ENCODE measurements around the gene PITX2. TPM values are rescaled to one million over a fixed set of nuclear protein-coding genes. Genes with fewer than 3 reads are reported as not detected.

Gene PITX2
- total and polyA plus RNA-seq, 8 donors: 0.09 to 0.16 TPM; not detected in 6

DNA sequence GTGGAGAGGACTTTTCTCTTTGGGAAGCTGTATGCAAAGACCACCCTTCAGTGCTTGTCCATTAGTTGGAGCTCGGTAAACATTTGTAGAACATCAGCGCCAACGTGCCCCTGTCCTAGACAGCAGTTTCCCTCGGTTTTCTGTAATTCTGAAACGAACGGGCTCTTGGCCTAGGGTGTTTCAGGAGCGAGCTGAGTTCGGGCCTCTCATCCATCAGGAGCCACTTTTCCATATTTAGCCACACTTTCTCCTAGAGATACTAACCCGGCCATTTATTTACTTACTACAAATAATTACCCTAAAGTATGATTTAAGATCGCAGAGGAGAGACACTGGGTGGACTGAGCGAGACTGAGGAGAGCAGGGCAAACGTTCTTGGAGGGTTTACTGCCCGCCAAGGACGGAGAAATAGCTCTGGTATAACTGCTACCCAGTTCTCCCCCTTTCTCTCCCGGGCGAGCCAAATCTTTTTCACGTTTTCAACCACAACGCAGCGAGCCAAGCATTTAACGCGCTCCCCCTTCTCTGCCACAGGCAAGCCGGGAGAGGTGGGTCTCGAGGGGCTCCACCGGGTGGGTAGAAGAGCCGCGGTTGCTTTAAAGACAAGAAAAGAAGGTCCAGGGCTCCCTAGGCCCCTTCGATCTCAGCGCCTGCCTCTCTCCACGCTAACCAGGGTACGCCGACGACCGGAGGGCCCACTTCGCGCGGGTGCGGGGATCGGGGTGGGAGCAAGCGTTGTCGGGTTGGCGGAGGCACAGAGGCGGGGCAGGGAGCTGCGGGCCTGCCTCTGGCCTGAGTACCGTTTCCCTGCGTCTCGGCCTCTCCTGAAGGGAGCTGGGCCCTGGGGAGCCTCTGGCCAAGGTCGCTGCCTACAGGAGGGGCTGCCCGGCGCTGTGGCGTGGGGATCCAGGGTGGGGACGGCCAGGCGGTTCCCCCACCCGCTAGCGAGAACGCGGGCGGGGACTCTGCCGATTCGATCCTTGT, 10.8 kb upstream of the PITX2 start:
- H3K4me3 ChIP-seq: no peak overlapping the region
- intact Hi-C loops (cut with DNase I): loop anchor here in 1 of 3 donors (10.0 kb wide), 2 partner anchors 651 to 991 kb away; no protein-coding TSS in a partner anchor
- ATAC-seq (no peak), FAIRE-seq (no peak), DNase-seq (peak in 1 of 6 donors; percentile 74)
- TF ChIP-seq, protein P1, sequence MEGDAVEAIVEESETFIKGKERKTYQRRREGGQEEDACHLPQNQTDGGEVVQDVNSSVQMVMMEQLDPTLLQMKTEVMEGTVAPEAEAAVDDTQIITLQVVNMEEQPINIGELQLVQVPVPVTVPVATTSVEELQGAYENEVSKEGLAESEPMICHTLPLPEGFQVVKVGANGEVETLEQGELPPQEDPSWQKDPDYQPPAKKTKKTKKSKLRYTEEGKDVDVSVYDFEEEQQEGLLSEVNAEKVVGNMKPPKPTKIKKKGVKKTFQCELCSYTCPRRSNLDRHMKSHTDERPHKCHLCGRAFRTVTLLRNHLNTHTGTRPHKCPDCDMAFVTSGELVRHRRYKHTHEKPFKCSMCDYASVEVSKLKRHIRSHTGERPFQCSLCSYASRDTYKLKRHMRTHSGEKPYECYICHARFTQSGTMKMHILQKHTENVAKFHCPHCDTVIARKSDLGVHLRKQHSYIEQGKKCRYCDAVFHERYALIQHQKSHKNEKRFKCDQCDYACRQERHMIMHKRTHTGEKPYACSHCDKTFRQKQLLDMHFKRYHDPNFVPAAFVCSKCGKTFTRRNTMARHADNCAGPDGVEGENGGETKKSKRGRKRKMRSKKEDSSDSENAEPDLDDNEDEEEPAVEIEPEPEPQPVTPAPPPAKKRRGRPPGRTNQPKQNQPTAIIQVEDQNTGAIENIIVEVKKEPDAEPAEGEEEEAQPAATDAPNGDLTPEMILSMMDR (IDR thresholded peaks at IDR 0.05): no peak
- 9 to 12% methylated on average over 55 to 59 of the region's 59 CpGs for WGBS, 2 donors
- no peak overlapping the region for H3K27ac ChIP-seq
- no peaks in the 10 kb centered on the region for H3K36me3 ChIP-seq
- H3K4me1 ChIP-seq: peaks cover 0 to 8% (median 6%) of the 10 kb centered on the region in 3 donors
- H3K27me3 ChIP-seq: peaks cover 5 to 81% (median 44%) of the 10 kb centered on the region in 4 donors
- no peaks in the 10 kb centered on the region for H3K9me3 ChIP-seq

DNA sequence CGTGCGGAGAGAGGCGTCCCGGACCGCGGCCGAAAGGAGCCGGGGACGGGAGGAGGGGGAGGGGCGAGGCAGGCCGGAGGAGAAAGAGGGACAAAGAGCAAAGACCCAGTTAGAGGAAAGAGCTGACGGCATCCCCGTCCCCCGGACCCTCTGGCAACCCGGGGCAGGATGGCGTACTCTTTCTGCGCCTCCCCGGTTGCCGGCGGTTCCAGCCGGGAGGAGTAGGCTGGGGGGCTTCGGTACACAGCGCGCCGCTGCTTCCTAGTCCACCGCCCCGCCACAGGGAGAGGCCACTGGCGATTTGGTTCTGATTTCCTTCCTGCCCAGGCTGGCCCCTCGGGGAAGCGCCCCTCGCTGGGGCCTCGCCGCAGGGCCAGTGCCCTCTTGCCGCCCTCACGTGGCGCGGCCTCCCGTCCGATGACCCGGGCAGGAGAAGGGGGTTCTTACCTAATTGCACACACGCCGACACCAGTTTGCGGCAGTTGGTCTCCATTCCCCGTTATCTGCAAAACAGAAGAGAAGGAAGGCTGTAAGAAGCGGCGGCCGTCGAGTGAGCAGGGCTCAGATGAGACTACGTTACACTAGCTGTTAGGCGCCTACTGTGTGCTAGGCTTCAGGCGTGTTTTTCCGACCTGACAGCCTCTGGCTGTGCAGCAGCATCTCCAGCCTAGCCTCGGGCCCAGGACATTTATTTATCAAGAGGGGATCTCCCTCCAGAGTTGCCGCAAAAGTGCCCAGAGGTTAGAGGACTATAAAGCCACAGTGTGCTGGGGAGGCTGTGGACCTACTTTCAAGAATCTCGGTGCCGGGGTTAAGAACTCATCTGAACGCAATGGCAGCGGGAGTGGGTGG, 9.9 kb upstream of the PITX2 start:
- WGBS, 2 donors: 6 to 10% methylated on average over 33 to 58 of the region's 58 CpGs
- TF ChIP-seq, protein P1 (IDR thresholded peaks at IDR 0.05): no peak
- peaks cover 5 to 77% (median 42%) of the 10 kb centered on the region in 4 donors for H3K27me3 ChIP-seq
- peak overlapping the region in 2 of 4 donors; percentile 26 to 32 for H3K4me3 ChIP-seq
- no peak overlapping the region for H3K27ac ChIP-seq
- FAIRE-seq (no peak), DNase-seq (no peak), ATAC-seq (no peak)
- intact Hi-C loops (cut with DNase I): loop anchor here in 1 of 3 donors (10.0 kb wide), 2 partner anchors 652 to 992 kb away; no protein-coding TSS in a partner anchor
- peaks cover 0 to 8% (median 6%) of the 10 kb centered on the region in 3 donors for H3K4me1 ChIP-seq
- H3K36me3 ChIP-seq: no peaks in the 10 kb centered on the region
- H3K9me3 ChIP-seq: no peaks in the 10 kb centered on the region

DNA sequence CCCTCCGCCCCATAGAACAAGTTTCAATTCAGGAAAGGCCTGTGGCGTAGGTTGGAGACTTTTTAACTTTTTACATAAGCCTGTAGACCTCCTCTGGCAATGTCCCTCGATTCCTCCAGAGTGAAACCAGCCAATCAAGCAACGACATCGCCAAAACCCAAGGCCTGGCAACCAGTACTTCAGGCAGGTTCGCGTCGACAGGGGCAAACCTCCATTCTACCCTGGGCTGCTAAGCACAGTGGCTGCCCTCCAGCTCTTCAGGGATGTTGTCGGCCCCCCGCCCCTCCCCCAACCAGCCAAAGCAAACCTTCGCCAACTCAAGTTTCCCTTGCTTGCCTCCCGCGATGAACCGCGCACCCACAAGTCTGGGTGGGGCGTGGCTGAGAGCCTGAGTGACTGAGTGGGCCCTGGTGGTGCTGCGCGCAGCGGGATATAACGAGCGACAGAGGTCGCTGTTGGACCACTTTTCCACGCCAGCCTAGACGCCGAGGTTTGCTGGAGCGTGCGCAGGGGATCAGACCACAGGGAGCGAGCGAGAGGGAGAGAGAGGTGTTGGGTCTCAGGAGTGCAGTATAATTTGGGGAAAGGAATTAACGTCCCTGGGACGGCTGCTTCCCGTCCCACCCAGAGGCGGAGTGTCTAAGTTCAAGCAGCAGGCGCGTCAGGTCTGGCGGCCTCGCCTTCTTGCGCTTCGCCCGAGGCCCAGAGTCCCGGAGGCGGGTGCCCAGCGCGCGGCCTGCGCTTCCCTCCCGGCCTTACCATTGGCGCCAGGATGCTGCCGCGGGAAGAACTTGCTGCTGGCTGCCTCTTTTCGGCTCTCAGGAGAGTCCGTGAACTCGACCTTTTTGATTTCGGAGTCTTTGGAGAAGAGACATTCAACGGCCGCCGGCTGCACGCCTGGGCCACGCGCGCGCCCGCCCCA, 9.0 kb upstream of the PITX2 start:
- H3K27me3 ChIP-seq: peaks cover 5 to 83% (median 45%) of the 10 kb centered on the region in 4 donors
- TF ChIP-seq, protein P1 (IDR thresholded peaks at IDR 0.05): peak; percentile 39 to 65 (median 50)
- intact Hi-C loops (cut with DNase I): loop anchor here in 1 of 3 donors (10.0 kb wide), 2 partner anchors 653 to 993 kb away; no protein-coding TSS in a partner anchor
- H3K9me3 ChIP-seq: no peaks in the 10 kb centered on the region
- ATAC-seq: peak; percentile 95 to 98 (median 97)
- no peak overlapping the region for H3K27ac ChIP-seq
- 4% methylated on average over 61 to 63 of the region's 63 CpGs for WGBS, 2 donors
- H3K4me3 ChIP-seq: peak overlapping the region in 2 of 4 donors; percentile 26 to 32
- FAIRE-seq: no peak
- DNase-seq: peak; percentile 54 to 87 (median 72)
- H3K36me3 ChIP-seq: no peaks in the 10 kb centered on the region
- H3K4me1 ChIP-seq: peaks cover 0 to 8% (median 6%) of the 10 kb centered on the region in 3 donors

All from pancreas (tissue), 10 donors.